Prostate gland (tissue), 2 donors: Measurements from ENCODE around the gene NF2.

Experiments used
- POLR2A ChIP-seq: fragments of 450-650 bp; IDR thresholded peaks from one replicate; pipeline ENCODE4 v1.6.1; 2016; ENCODE audit warnings: antibody characterized with exemption, mild to moderate bottlenecking
- POLR2AphosphoS5 ChIP-seq: sonication (generic); formaldehyde crosslinking; IDR thresholded peaks from one replicate; pipeline ENCODE4 v1.6.1; 2017; ENCODE audit warnings: antibody characterized with exemption
- TF ChIP-seq, protein P1 (sequence below), 4 experiments: fragments of 200-600 bp in 2 of 4; fragments of 450-650 bp in 2 of 4; sonication (generic) in 2 of 4; IDR thresholded peaks; 1 replicate in 3 of 4; 2 replicates in 1 of 4; pipeline ENCODE4 v1.5.1; 2016 to 2019; ENCODE audit warnings: antibody characterized with exemption in 4 of 4, mild to moderate bottlenecking in 2 of 4, moderate library complexity in 2 of 4

DNA sequence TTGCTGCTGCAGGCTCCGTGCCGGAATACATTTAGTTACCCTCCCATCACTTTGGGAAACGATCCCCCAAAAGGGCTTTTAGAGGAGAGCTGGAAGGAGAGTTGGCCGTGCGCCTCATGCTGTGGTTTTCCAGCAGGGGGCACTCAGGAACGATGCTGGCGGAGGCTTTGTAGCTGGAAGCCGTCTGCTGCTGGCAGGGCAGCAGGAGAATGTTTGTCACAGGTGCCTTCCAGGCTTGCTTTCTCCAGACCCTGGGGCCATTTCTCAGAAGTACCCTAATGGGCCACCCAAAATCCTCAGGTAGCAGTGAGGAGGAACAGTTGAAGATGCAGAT is 86.4 kb downstream of the NF2 start:
- TF ChIP-seq, protein P1, sequence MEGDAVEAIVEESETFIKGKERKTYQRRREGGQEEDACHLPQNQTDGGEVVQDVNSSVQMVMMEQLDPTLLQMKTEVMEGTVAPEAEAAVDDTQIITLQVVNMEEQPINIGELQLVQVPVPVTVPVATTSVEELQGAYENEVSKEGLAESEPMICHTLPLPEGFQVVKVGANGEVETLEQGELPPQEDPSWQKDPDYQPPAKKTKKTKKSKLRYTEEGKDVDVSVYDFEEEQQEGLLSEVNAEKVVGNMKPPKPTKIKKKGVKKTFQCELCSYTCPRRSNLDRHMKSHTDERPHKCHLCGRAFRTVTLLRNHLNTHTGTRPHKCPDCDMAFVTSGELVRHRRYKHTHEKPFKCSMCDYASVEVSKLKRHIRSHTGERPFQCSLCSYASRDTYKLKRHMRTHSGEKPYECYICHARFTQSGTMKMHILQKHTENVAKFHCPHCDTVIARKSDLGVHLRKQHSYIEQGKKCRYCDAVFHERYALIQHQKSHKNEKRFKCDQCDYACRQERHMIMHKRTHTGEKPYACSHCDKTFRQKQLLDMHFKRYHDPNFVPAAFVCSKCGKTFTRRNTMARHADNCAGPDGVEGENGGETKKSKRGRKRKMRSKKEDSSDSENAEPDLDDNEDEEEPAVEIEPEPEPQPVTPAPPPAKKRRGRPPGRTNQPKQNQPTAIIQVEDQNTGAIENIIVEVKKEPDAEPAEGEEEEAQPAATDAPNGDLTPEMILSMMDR (IDR thresholded peaks at IDR 0.05): peak in 3 of 4 experiments; percentile 44 to 73 (median 64)
- no peak for TF ChIP-seq POLR2A
- TF ChIP-seq POLR2AphosphoS5: no peak
